SK-N-SH (cell line): ENCODE data around the gene C1orf210.

Experiments
- CHD2 ChIP-seq: fragments of 150-350 bp; IDR thresholded peaks from 2 replicates; pipeline ENCODE4 v1.6.1; 2018; ENCODE audit warnings: low read length; ENCODE audit not compliant: partially characterized antibody
- CTCF ChIP-seq: fragments of 200-600 bp; sonication (generic); IDR thresholded peaks from 2 replicates; pipeline ENCODE4 v1.6.1; 2017; ENCODE audit warnings: antibody characterized with exemption, mild to moderate bottlenecking, moderate library complexity
- EP300 ChIP-seq, 2 experiments: IDR thresholded peaks; 2 replicates each; pipeline versions ENCODE4 v1.4.0 to v1.6.1; 2012; ENCODE audit warnings: borderline replicate concordance in 1 of 2, low read depth in 1 of 2, low read length in 1 of 2
- GABPA ChIP-seq: IDR thresholded peaks from 2 replicates; pipeline ENCODE4 v1.4.0; 2012; ENCODE audit warnings: low read depth, mild to moderate bottlenecking
- IRF3 ChIP-seq: fragments of 150-350 bp; IDR thresholded peaks from 2 replicates; pipeline ENCODE4 v1.6.1; 2016; ENCODE audit warnings: mild to moderate bottlenecking, low read depth, low read length
- MXI1 ChIP-seq: IDR thresholded peaks from 2 replicates; pipeline ENCODE4 v1.6.1; 2012; ENCODE audit warnings: mild to moderate bottlenecking, low read depth, low read length, improper control_type of control experiment
- PBX3 ChIP-seq: IDR thresholded peaks from 2 replicates; pipeline ENCODE4; 2012
- RCOR1 ChIP-seq: fragments of 150-350 bp; IDR thresholded peaks from 2 replicates; pipeline ENCODE4 v1.6.1; 2017; ENCODE audit warnings: antibody characterized with exemption, low read length
- REST ChIP-seq: IDR thresholded peaks from 2 replicates; pipeline ENCODE4 v1.6.1; 2012; ENCODE audit warnings: mild to moderate bottlenecking, low read depth, low read length, moderate library complexity
- SMC3 ChIP-seq: IDR thresholded peaks from 2 replicates; pipeline ENCODE4 v1.6.1; 2012; ENCODE audit warnings: low read depth, low read length, improper control_type of control experiment
- USF1 ChIP-seq: IDR thresholded peaks from 2 replicates; pipeline ENCODE4 v1.4.0; 2012; ENCODE audit warnings: low read depth, borderline replicate concordance
- USF2 ChIP-seq: fragments of 150-350 bp; IDR thresholded peaks from 2 replicates; pipeline ENCODE4 v1.6.1; 2017; ENCODE audit warnings: antibody characterized with exemption, low read length, low read depth, borderline replicate concordance
- YY1 ChIP-seq: IDR thresholded peaks from 2 replicates; pipeline ENCODE4 v1.4.0; 2012; ENCODE audit warnings: low read depth, mild to moderate bottlenecking
- ZBTB33 ChIP-seq: IDR thresholded peaks from 2 replicates; pipeline ENCODE4 v1.4.0; 2012; ENCODE audit warnings: low read depth, borderline replicate concordance

GRCh38 chr1:43286115-43286514 lies 734 bp upstream of the C1orf210 start:
- TF ChIP-seq SMC3 = no peak
- no peak for TF ChIP-seq GABPA
- TF ChIP-seq USF2 = no peak
- no peak for TF ChIP-seq MXI1
- no peak for TF ChIP-seq CTCF
- no peak for TF ChIP-seq EP300 (IDR thresholded peaks at IDR 0.05; ENCODE audit: borderline replicate concordance in 1 of 2, low read depth in 1 of 2, low read length in 1 of 2)
- no peak for TF ChIP-seq IRF3
- TF ChIP-seq YY1 = no peak
- no peak for TF ChIP-seq RCOR1
- TF ChIP-seq REST = no peak
- no peak for TF ChIP-seq CHD2
- no peak for TF ChIP-seq ZBTB33
- TF ChIP-seq USF1 = no peak
- no peak for TF ChIP-seq PBX3
